ENCODE measurements around the gene ABHD10. TPM values are rescaled to one million over a fixed set of nuclear protein-coding genes. Genes with fewer than 3 reads are reported as not detected.

The ABHD10 gene
- total and polyA plus RNA-seq, 10 of the 15 experiments (the other 5 are each of a cell fraction or from before 2014, with no cell fraction given), result 12.3 to 51.0 (median 28.9) TPM

GRCh38 chr3:111948786-111949185 lies 30.0 kb upstream of the ABHD10 start (continued):
- TF ChIP-seq EP300 (IDR thresholded peaks at IDR 0.05; ENCODE audit: borderline replicate concordance in 1 of 2, control insufficient read depth in 1 of 2, low read depth in 2 of 2, low read length in 2 of 2) (no peak), PAX5 (IDR thresholded peaks at IDR 0.05; ENCODE audit: borderline replicate concordance, low read depth, low read length) (no peak), PRDM15 (CRISPR knock-in tag; IDR thresholded peaks at IDR 0.05) (no peak), ZNF592 (IDR thresholded peaks at IDR 0.05) (no peak)

All from GM12878 (cell line).